Astrocyte of the hippocampus (primary cell): ENCODE data around the gene SLMAP.
A peak's percentile ranks its signal among the peaks of the same experiment; 100 is the strongest.

Experiments
- DNase-seq: peaks from one replicate; pipeline ENCODE4 v3.0.0; 2011; ENCODE audit warnings: low read depth, low spot score

SLMAP gene

GRCh38 chr3:57892423-57892822, 136.3 kb downstream of the SLMAP start:
- peak; percentile 20 for DNase-seq

- no peak for DNase-seq
Measured at GRCh38 chr3:57893156-57893555, 137.0 kb downstream of the SLMAP start.

GRCh38 chr3:57893668-57894067, 137.6 kb downstream of the SLMAP start:
- DNase-seq = no peak

GRCh38 chr3:57896031-57896430, 139.9 kb downstream of the SLMAP start:
- peak; percentile 30 for DNase-seq

GRCh38 chr3:57896691-57897090, 140.6 kb downstream of the SLMAP start:
- DNase-seq = no peak

GRCh38 chr3:57900786-57901185, 144.7 kb downstream of the SLMAP start:
- DNase-seq = no peak

GRCh38 chr3:57903124-57903890, 147.2 kb downstream of the SLMAP start:
- DNase-seq = no peak

GRCh38 chr3:57910990-57911389, 154.9 kb downstream of the SLMAP start:
- DNase-seq = peak; percentile 23

GRCh38 chr3:57911593-57911992, 155.5 kb downstream of the SLMAP start:
- peak; percentile 40 for DNase-seq

GRCh38 chr3:57917601-57918000, 161.5 kb downstream of the SLMAP start:
- peak; percentile 31 for DNase-seq

- peak; percentile 83 for DNase-seq
Measured at GRCh38 chr3:57918123-57918837, 162.2 kb downstream of the SLMAP start.

- DNase-seq = no peak
Measured at GRCh38 chr3:57919987-57920386, 163.9 kb downstream of the SLMAP start.

- DNase-seq = no peak
Measured at GRCh38 chr3:57923101-57923500, 167.0 kb downstream of the SLMAP start.

GRCh38 chr3:57923752-57924151, 167.6 kb downstream of the SLMAP start:
- DNase-seq = no peak

GRCh38 chr3:57927166-57927565, 171.1 kb downstream of the SLMAP start:
- DNase-seq = no peak

- no peak for DNase-seq
Measured at GRCh38 chr3:57927916-57928315, 171.8 kb downstream of the SLMAP start.

GRCh38 chr3:57928511-57928910, 172.4 kb downstream of the SLMAP start:
- no peak for DNase-seq

- DNase-seq = no peak
Measured at GRCh38 chr3:57929988-57930387, 173.9 kb downstream of the SLMAP start.

GRCh38 chr3:57933602-57934001, 177.5 kb downstream of the SLMAP start:
- no peak for DNase-seq

- DNase-seq = no peak
Measured at GRCh38 chr3:57934373-57934772, 178.3 kb downstream of the SLMAP start.

- no peak for DNase-seq
Measured at GRCh38 chr3:57935539-57935938, 179.4 kb downstream of the SLMAP start.

GRCh38 chr3:57937092-57937491, 181.0 kb downstream of the SLMAP start:
- DNase-seq = no peak

GRCh38 chr3:57939775-57940174, 183.7 kb downstream of the SLMAP start:
- no peak for DNase-seq
